Thyroid gland (tissue), 4 donors: ENCODE measurements around the gene SCLY.

Source experiments
- POLR2A ChIP-seq, 2 donors: fragments of 450-650 bp; IDR thresholded peaks; one replicate each; pipeline ENCODE4 v1.6.1; 2017; ENCODE audit warnings: antibody characterized with exemption in 2 of 2, mild to moderate bottlenecking in 2 of 2, moderate library complexity in 1 of 2
- TF ChIP-seq, protein P1 (sequence below), 6 experiments: fragments of 200-600 bp in 3 of 6; fragments of 450-650 bp in 3 of 6; sonication (generic) in 3 of 6; IDR thresholded peaks; one replicate each; pipeline ENCODE4 v1.5.1; 2016 to 2019; ENCODE audit warnings: antibody characterized with exemption in 6 of 6, mild to moderate bottlenecking in 2 of 6, inconsistent platforms in 1 of 6, moderate library complexity in 1 of 6

DNA sequence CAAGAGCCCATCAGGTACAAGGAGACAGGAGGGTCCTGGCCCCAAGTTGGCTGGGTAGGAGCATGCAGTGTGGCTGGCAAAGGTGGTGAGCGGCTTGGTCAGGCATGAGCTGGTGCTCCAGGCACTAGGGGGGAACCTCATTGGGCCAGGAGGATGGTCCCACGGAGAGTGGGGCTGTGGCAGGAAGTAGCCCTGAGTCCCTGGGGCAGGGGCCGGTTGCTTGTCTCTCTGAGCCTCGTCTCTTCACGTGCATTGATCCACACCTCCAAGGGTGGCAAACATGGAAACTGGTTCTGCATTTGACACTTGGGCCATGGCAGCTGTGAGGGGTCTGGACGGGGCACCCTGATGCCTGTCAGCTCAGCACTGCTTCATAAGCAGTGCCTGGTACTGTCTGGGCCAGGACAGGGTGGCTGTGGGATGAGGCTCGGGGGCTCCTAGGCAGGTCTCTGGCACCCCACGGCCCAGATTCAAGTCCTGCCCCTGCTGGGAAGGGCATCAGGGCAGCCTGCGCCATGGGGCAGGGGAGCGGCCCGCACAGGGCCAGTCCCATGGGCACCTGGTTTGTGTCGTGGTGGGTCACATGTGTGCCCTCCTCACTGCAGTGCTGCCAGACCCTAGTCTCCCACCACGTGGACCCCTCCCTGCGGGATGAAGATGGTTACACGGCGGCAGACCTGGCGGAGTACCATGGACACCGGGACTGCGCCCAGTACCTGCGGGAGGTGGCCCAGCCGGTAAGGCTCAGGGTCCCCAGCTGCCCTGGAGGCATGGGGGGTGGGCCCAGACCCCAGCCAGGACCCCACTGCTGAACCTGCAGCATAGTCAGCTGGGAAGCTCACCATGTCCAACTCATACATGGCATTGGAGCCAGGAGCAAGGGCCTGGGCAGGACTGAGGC lies 55.7 kb downstream of the SCLY start:
- TF ChIP-seq, protein P1, sequence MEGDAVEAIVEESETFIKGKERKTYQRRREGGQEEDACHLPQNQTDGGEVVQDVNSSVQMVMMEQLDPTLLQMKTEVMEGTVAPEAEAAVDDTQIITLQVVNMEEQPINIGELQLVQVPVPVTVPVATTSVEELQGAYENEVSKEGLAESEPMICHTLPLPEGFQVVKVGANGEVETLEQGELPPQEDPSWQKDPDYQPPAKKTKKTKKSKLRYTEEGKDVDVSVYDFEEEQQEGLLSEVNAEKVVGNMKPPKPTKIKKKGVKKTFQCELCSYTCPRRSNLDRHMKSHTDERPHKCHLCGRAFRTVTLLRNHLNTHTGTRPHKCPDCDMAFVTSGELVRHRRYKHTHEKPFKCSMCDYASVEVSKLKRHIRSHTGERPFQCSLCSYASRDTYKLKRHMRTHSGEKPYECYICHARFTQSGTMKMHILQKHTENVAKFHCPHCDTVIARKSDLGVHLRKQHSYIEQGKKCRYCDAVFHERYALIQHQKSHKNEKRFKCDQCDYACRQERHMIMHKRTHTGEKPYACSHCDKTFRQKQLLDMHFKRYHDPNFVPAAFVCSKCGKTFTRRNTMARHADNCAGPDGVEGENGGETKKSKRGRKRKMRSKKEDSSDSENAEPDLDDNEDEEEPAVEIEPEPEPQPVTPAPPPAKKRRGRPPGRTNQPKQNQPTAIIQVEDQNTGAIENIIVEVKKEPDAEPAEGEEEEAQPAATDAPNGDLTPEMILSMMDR (IDR thresholded peaks at IDR 0.05) = no peak
- TF ChIP-seq POLR2A (IDR thresholded peaks at IDR 0.05) = no peak
